ENCODE measurements around the gene AP2S1.

- TF ChIP-seq POLR2AphosphoS5 (IDR thresholded peaks at IDR 0.05; ENCODE audit: insufficient read depth, low read depth, low read length) (no peak), CTCF (IDR thresholded peaks at IDR 0.05; ENCODE audit: extremely low read depth in 1 of 2, insufficient read depth in 1 of 2, low read depth in 1 of 2, low read length in 2 of 2) (no peak), FOS (IDR thresholded peaks at IDR 0.05; ENCODE audit: borderline replicate concordance, insufficient read depth, low read length) (no peak), GATA2 (IDR thresholded peaks at IDR 0.05; ENCODE audit: insufficient read depth, insufficient read length, low read depth, low read length) (no peak), EZH2 (IDR thresholded peaks at IDR 0.05; ENCODE audit: borderline replicate concordance, low read depth, low read length, severe bottlenecking) (no peak), POLR2A (IDR thresholded peaks at IDR 0.05; ENCODE audit: low read depth, low read length) (no peak), JUN (IDR thresholded peaks at IDR 0.05; ENCODE audit: borderline replicate concordance, insufficient read depth, insufficient read length, low read depth) (no peak)
- TF ChIP-seq, protein P1, sequence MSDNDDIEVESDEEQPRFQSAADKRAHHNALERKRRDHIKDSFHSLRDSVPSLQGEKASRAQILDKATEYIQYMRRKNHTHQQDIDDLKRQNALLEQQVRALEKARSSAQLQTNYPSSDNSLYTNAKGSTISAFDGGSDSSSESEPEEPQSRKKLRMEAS (IDR thresholded peaks at IDR 0.05; ENCODE audit: insufficient read depth, insufficient read length) = no peak
These were observed 52.8 kb downstream of the AP2S1 start for GRCh38 chr19:46797881-46798280.

Data from endothelial cell of umbilical vein (primary cell).